CD4-positive, alpha-beta T cell (primary cell): ENCODE results near the gene DNAJB1. TPM values are rescaled to one million over a fixed set of nuclear protein-coding genes. Genes with fewer than 3 reads are reported as not detected.

Experiments
- ATAC-seq: fragments of 200-7000 bp; cut with Tn5 transposase; one replicate; pipeline ENCODE4 v1.10.0; 2022; ENCODE audit warnings: mild to moderate bottlenecking; ENCODE audit not compliant: poor library complexity
- CTCF ChIA-PET: fragments of 350-600 bp; sonication (Branson Sonifier 250); formaldehyde crosslinking; loops from one replicate; lab custom pipeline; 2021; ENCODE audit warnings: antibody characterized with exemption, inconsistent platforms; lab: Charles Lee
- POLR2A ChIA-PET: fragments of 350-600 bp; sonication (Branson Sonifier 250); formaldehyde crosslinking; loops from one replicate; lab custom pipeline; 2021; ENCODE audit warnings: antibody characterized with exemption, inconsistent platforms; lab: Charles Lee
- DNase-seq, 14 experiments: peaks; one replicate each; pipeline ENCODE4 v3.0.0-alpha.2; 2013 to 2020; ENCODE audit warnings: mixed read lengths in 2 of 14
- H3K27ac ChIP-seq, 2 donors: one replicate each; pipeline versions ENCODE4 v1.5.1 to v1.7.0; 2013; ENCODE audit warnings: low read length in 2 of 2, low read depth in 1 of 2, mild to moderate bottlenecking in 1 of 2
- H3K27me3 ChIP-seq, 2 experiments: 1 replicate in 1 of 2; 2 replicates in 1 of 2; pipeline versions ENCODE4 v1.6.1 to v1.7.0; 2013; ENCODE audit warnings: low read length in 2 of 2, control low read depth in 1 of 2, mild to moderate bottlenecking in 1 of 2, moderate library complexity in 1 of 2; ENCODE audit not compliant: insufficient read depth in 2 of 2, control insufficient read depth in 1 of 2
- H3K36me3 ChIP-seq: one replicate; pipeline ENCODE4 v1.6.1; 2013; ENCODE audit warnings: low read length, control low read depth; ENCODE audit not compliant: insufficient read depth
- H3K4me1 ChIP-seq: one replicate; pipeline ENCODE4 v1.6.1; 2013; ENCODE audit warnings: low read length, control low read depth; ENCODE audit not compliant: insufficient read depth
- H3K4me3 ChIP-seq: one replicate; pipeline ENCODE4 v1.5.1; 2013; ENCODE audit warnings: mild to moderate bottlenecking, low read length, moderate library complexity
- H3K9me3 ChIP-seq, 2 experiments: 1 replicate in 1 of 2; 2 replicates in 1 of 2; pipeline versions ENCODE4 v1.6.1 to v1.7.0; 2013; ENCODE audit warnings: low read length in 2 of 2, mild to moderate bottlenecking in 2 of 2, control low read depth in 1 of 2, moderate library complexity in 1 of 2; ENCODE audit not compliant: control insufficient read depth in 1 of 2, insufficient read depth in 1 of 2
- H3K27ac Mint-ChIP-seq: one replicate; pipeline ENCODE4 v1.8.0; 2020; ENCODE audit warnings: mixed read lengths
- H3K27me3 Mint-ChIP-seq: one replicate; pipeline ENCODE4 v1.8.0; 2021; ENCODE audit warnings: mixed read lengths
- H3K36me3 Mint-ChIP-seq: one replicate; pipeline ENCODE4 v1.8.0; 2021; ENCODE audit warnings: low read depth, mixed read lengths
- H3K4me1 Mint-ChIP-seq: one replicate; pipeline ENCODE4 v1.8.0; 2021; ENCODE audit warnings: low read depth, mixed read lengths
- H3K4me3 Mint-ChIP-seq: one replicate; pipeline ENCODE4 v1.8.0; 2020; ENCODE audit warnings: mild to moderate bottlenecking, mixed read lengths
- H3K9me3 Mint-ChIP-seq: one replicate; pipeline ENCODE4 v1.8.0; 2020; ENCODE audit warnings: mixed read lengths
- CTCF ChIP-seq: fragments of 200-600 bp; IDR thresholded peaks from one replicate; pipeline ENCODE4 v1.8.0; 2022; ENCODE audit warnings: antibody characterized with exemption, mild to moderate bottlenecking
- intact Hi-C, 2 experiments: fragments of 100-400 bp; cut with DNase I in 1 of 2; cut with micrococcal nuclease in 1 of 2; formaldehyde crosslinking; loops; one replicate each; pipeline versions ENCODE4 v1.15.1 to v1.9.0; 2023 to 2025; cut with DNase I, micrococcal nuclease
- total RNA-seq, 174 experiments: library from RNA in 2 of 174; stranded (reverse) in 2 of 174; gene quantifications; one replicate each; pipeline ENCODE4 v1.2.3 and lab custom pipeline; 2021 to 2026

DNAJB1 gene
- total RNA-seq, 2 experiments from 2014 or later, result 666 to 672 TPM

GRCh38 chr19:14479309-14479974 is 38.8 kb downstream of the DNAJB1 start:
- peaks cover 27% of the 10 kb centered on the region for H3K4me1 ChIP-seq
- peaks cover 22% of the 10 kb centered on the region for H3K4me1 Mint-ChIP-seq
- intact Hi-C loops, result loop anchor here in 1 of 2 experiments (10.0 kb wide), 1 partner anchor 595 kb away; no protein-coding TSS in a partner anchor
- no peak overlapping the region for H3K27ac ChIP-seq
- CTCF ChIA-PET, result interaction anchor here (0.6 to 2.0 kb wide), 13 partner anchors 12 to 331 kb away, joined by 3 to 6 read pairs (median 3); partner anchors contain the start of genes DNAJB1 and GIPC1
- H3K36me3 Mint-ChIP-seq, result no peaks in the 10 kb centered on the region
- H3K27me3 ChIP-seq, result peaks cover 8 to 10% of the 10 kb centered on the region in 2 experiments
- no peak overlapping the region for H3K4me3 ChIP-seq
- ATAC-seq, result no peak
- POLR2A ChIA-PET, result interaction anchor here (1.0 to 2.5 kb wide), 3 partner anchors 39 to 343 kb away, joined by 3 to 9 read pairs (median 4); partner anchors contain the start of genes ASF1B and DNAJB1
- H3K4me3 Mint-ChIP-seq, result no peak overlapping the region
- DNase-seq, result no peak
- H3K27me3 Mint-ChIP-seq, result peaks cover 19% of the 10 kb centered on the region
- H3K9me3 ChIP-seq, result no peaks in the 10 kb centered on the region
- no peak for TF ChIP-seq CTCF
- H3K27ac Mint-ChIP-seq, result no peak overlapping the region
- peaks cover 32% of the 10 kb centered on the region for H3K36me3 ChIP-seq
- H3K9me3 Mint-ChIP-seq, result no peaks in the 10 kb centered on the region

GRCh38 chr19:14478113-14478545 is 40.1 kb downstream of the DNAJB1 start:
- no peak for TF ChIP-seq CTCF
- Mint-ChIP-seq H3K36me3 (no peaks in the 10 kb centered on the region), H3K4me3 (no peak overlapping the region), H3K9me3 (no peaks in the 10 kb centered on the region), H3K27ac (no peak overlapping the region), H3K4me1 (peaks cover 25% of the 10 kb centered on the region), H3K27me3 (peaks cover 24% of the 10 kb centered on the region)
- Histone ChIP-seq H3K4me3 (no peak overlapping the region), H3K27ac (no peak overlapping the region), H3K9me3 (no peaks in the 10 kb centered on the region), H3K27me3 (peaks cover 13 to 14% of the 10 kb centered on the region in 2 experiments), H3K36me3 (peaks cover 32% of the 10 kb centered on the region), H3K4me1 (peaks cover 30% of the 10 kb centered on the region)
- DNase-seq (peak in 1 of 14 experiments; percentile 35), ATAC-seq (no peak)
- ChIA-PET CTCF (interaction anchor here (0.8 kb wide), 1 partner anchor 116 kb away, joined by 3 read pairs; no protein-coding TSS in a partner anchor), POLR2A (interaction anchor here (1.7 kb wide), 1 partner anchor 341 kb away, joined by 5 read pairs; the partner anchor contains the start of gene ASF1B)
- intact Hi-C loops, result loop anchor here in 1 of 2 experiments (10.0 kb wide), 1 partner anchor 593 kb away; no protein-coding TSS in a partner anchor

GRCh38 chr19:14477418-14478112 is 40.6 kb downstream of the DNAJB1 start:
- Histone ChIP-seq H3K4me3 (no peak overlapping the region), H3K4me1 (peaks cover 35% of the 10 kb centered on the region), H3K9me3 (peaks cover 0 to 2% of the 10 kb centered on the region in 2 experiments), H3K27ac (no peak overlapping the region), H3K27me3 (peaks cover 19 to 20% of the 10 kb centered on the region in 2 experiments), H3K36me3 (peaks cover 32% of the 10 kb centered on the region)
- Mint-ChIP-seq H3K4me3 (no peak overlapping the region), H3K36me3 (no peaks in the 10 kb centered on the region), H3K9me3 (no peaks in the 10 kb centered on the region), H3K27me3 (peaks cover 29% of the 10 kb centered on the region), H3K4me1 (peaks cover 31% of the 10 kb centered on the region), H3K27ac (no peak overlapping the region)
- ChIA-PET POLR2A (interaction anchor here (1.7 kb wide), 1 partner anchor 341 kb away, joined by 5 read pairs; the partner anchor contains the start of gene ASF1B), CTCF (no interaction called here)
- no peak for TF ChIP-seq CTCF
- no peak for DNase-seq
- intact Hi-C loops, result loop anchor here in 1 of 2 experiments (10.0 kb wide), 1 partner anchor 593 kb away; no protein-coding TSS in a partner anchor
- ATAC-seq, result no peak
